ENCODE measurements around the gene METTL21A. TPM values are rescaled to one million over a fixed set of nuclear protein-coding genes. Genes with fewer than 3 reads are reported as not detected.

The METTL21A gene
- total RNA-seq, 1 experiment from 2014 or later = 76.3 TPM

GRCh38 chr2:207633686-207634085 lies 8.5 kb upstream of the METTL21A start:
- H3K9me2 ChIP-seq (replicated peaks; ENCODE audit: insufficient read depth, low read length) = no peaks in the 10 kb centered on the region
- H3K4me2 ChIP-seq (ENCODE audit: low read depth, low read length, poor library complexity, severe bottlenecking) = no peak overlapping the region
- no peaks in the 10 kb centered on the region for H3K4me1 ChIP-seq (ENCODE audit: low read length)
- no peaks in the 10 kb centered on the region for H3K9me3 ChIP-seq (ENCODE audit: low read length)
- no peak overlapping the region for H2AFZ ChIP-seq (ENCODE audit: low read length)
- DNase-seq = no peak
- no peak overlapping the region for H3K4me3 ChIP-seq (ENCODE audit: low read length)
- no peak overlapping the region for H3K27ac ChIP-seq (ENCODE audit: low read length)
- H3K79me2 ChIP-seq (ENCODE audit: low read length) = no peaks in the 10 kb centered on the region
- H4K20me1 ChIP-seq (ENCODE audit: insufficient read depth, low read depth, low read length) = no peaks in the 10 kb centered on the region
- no peaks in the 10 kb centered on the region for H3K27me3 ChIP-seq (ENCODE audit: low read length)
- H3K9ac ChIP-seq (ENCODE audit: low read length) = no peak overlapping the region
- no peaks in the 10 kb centered on the region for H3K36me3 ChIP-seq (ENCODE audit: insufficient read depth, low read length)

- Histone ChIP-seq H3K9ac (ENCODE audit: low read length) (no peak overlapping the region), H3K9me2 (replicated peaks; ENCODE audit: insufficient read depth, low read length) (no peaks in the 10 kb centered on the region), H3K4me1 (ENCODE audit: low read length) (no peaks in the 10 kb centered on the region), H3K4me2 (ENCODE audit: low read depth, low read length, poor library complexity, severe bottlenecking) (no peak overlapping the region), H3K4me3 (ENCODE audit: low read length) (no peak overlapping the region), H3K36me3 (ENCODE audit: insufficient read depth, low read length) (no peaks in the 10 kb centered on the region), H4K20me1 (ENCODE audit: insufficient read depth, low read depth, low read length) (no peaks in the 10 kb centered on the region), H2AFZ (ENCODE audit: low read length) (no peak overlapping the region), H3K9me3 (ENCODE audit: low read length) (no peaks in the 10 kb centered on the region), H3K27me3 (ENCODE audit: low read length) (no peaks in the 10 kb centered on the region), H3K27ac (ENCODE audit: low read length) (no peak overlapping the region), H3K79me2 (ENCODE audit: low read length) (no peaks in the 10 kb centered on the region)
- no peak for DNase-seq
These were observed 7.6 kb upstream of the METTL21A start for GRCh38 chr2:207632575-207633493.

DNA sequence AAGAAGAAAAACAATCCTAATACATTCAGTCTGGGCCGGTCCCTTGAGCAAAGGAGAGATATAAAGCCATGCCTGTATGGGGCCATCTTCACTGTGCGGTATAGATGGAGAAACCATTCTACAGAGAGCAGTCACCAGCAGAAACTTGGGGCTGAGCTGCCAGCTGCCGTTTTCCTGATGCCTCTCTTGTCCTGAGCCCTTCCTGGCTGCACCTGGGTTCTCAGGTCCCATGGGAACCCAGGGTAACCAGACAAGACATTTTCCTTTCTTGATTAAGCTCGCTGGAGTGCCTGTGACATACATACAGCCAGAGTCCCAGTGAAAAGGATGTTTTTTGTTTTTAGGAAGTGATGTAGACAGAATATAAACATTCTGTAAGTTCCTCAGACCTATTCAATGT lies 5.3 kb upstream of the METTL21A start:
- Histone ChIP-seq H2AFZ (ENCODE audit: low read length) (no peak overlapping the region), H3K79me2 (ENCODE audit: low read length) (no peaks in the 10 kb centered on the region), H3K27ac (ENCODE audit: low read length) (no peak overlapping the region), H4K20me1 (ENCODE audit: insufficient read depth, low read depth, low read length) (no peaks in the 10 kb centered on the region), H3K27me3 (ENCODE audit: low read length) (no peaks in the 10 kb centered on the region), H3K4me2 (ENCODE audit: low read depth, low read length, poor library complexity, severe bottlenecking) (no peak overlapping the region), H3K4me3 (ENCODE audit: low read length) (no peak overlapping the region), H3K36me3 (ENCODE audit: insufficient read depth, low read length) (no peaks in the 10 kb centered on the region), H3K9me3 (ENCODE audit: low read length) (no peaks in the 10 kb centered on the region), H3K4me1 (ENCODE audit: low read length) (peaks cover 16% of the 10 kb centered on the region), H3K9ac (ENCODE audit: low read length) (no peak overlapping the region), H3K9me2 (replicated peaks; ENCODE audit: insufficient read depth, low read length) (no peaks in the 10 kb centered on the region)
- DNase-seq = no peak

- Histone ChIP-seq H3K79me2 (ENCODE audit: low read length) (peaks cover 5% of the 10 kb centered on the region; the same call in 1 of the 2 replicates), H3K9me3 (ENCODE audit: low read length) (no peaks in the 10 kb centered on the region), H3K4me1 (ENCODE audit: low read length) (peaks cover 16% of the 10 kb centered on the region), H3K36me3 (ENCODE audit: insufficient read depth, low read length) (no peaks in the 10 kb centered on the region), H3K4me3 (ENCODE audit: low read length) (no peak overlapping the region), H3K27me3 (ENCODE audit: low read length) (no peaks in the 10 kb centered on the region), H4K20me1 (ENCODE audit: insufficient read depth, low read depth, low read length) (no peaks in the 10 kb centered on the region), H3K4me2 (ENCODE audit: low read depth, low read length, poor library complexity, severe bottlenecking) (no peak overlapping the region), H3K9me2 (replicated peaks; ENCODE audit: insufficient read depth, low read length) (no peaks in the 10 kb centered on the region), H3K9ac (ENCODE audit: low read length) (no peak overlapping the region), H2AFZ (ENCODE audit: low read length) (no peak overlapping the region), H3K27ac (ENCODE audit: low read length) (no peak overlapping the region)
- peak; percentile 39 for DNase-seq
These were observed 4.4 kb upstream of the METTL21A start for GRCh38 chr2:207629553-207629952.

GRCh38 chr2:207624185-207625013 lies 795 bp downstream of the METTL21A start:
- Histone ChIP-seq H3K27ac (ENCODE audit: low read length) (peak overlapping the region; percentile 86), H3K9me3 (ENCODE audit: low read length) (no peaks in the 10 kb centered on the region), H3K9me2 (replicated peaks; ENCODE audit: insufficient read depth, low read length) (no peaks in the 10 kb centered on the region), H3K4me3 (ENCODE audit: low read length) (peak overlapping the region; percentile 80), H3K79me2 (ENCODE audit: low read length) (peaks cover 49% of the 10 kb centered on the region), H3K27me3 (ENCODE audit: low read length) (no peaks in the 10 kb centered on the region), H3K4me1 (ENCODE audit: low read length) (peaks cover 61% of the 10 kb centered on the region), H3K4me2 (ENCODE audit: low read depth, low read length, poor library complexity, severe bottlenecking) (peak overlapping the region; percentile 92), H3K36me3 (ENCODE audit: insufficient read depth, low read length) (peaks cover 16% of the 10 kb centered on the region), H4K20me1 (ENCODE audit: insufficient read depth, low read depth, low read length) (no peaks in the 10 kb centered on the region), H3K9ac (ENCODE audit: low read length) (peak overlapping the region; percentile 89), H2AFZ (ENCODE audit: low read length) (peak overlapping the region; percentile 19; the same call in 1 of the 2 replicates)
- peak; percentile 87 for DNase-seq

DNA sequence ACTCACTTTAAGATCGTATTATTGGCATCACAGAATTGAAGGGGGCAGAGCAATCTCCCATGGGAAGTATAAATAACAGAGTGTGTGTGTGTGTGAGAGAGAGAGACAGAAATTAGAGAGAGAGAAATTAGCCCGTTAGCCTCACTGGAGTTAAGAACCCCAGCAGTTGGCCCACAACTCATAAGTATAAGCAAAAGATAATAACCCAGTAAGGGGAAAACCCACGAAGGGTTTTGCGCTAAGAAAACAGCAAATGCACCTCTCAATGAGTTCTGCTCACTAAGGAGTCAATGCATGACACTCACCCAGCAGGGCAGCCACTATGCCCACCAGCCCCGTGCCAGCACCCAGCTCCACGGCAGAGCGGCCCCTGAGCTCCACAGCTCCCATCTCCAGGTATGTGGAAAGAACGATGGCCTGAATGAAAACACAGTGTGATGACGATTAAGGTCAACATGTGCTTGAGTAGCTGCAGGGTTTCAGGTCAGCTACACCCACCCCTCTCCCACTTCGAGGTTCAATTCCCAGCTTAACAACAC lies 3.6 kb downstream of the METTL21A start:
- Histone ChIP-seq H3K36me3 (ENCODE audit: insufficient read depth, low read length) (peaks cover 40% of the 10 kb centered on the region), H4K20me1 (ENCODE audit: insufficient read depth, low read depth, low read length) (no peaks in the 10 kb centered on the region), H3K27ac (ENCODE audit: low read length) (peak overlapping the region; percentile 81), H3K27me3 (ENCODE audit: low read length) (no peaks in the 10 kb centered on the region), H3K9me3 (ENCODE audit: low read length) (no peaks in the 10 kb centered on the region), H3K4me1 (ENCODE audit: low read length) (peaks cover 59% of the 10 kb centered on the region), H3K79me2 (ENCODE audit: low read length) (peaks cover 74% of the 10 kb centered on the region), H3K4me2 (ENCODE audit: low read depth, low read length, poor library complexity, severe bottlenecking) (peak overlapping the region; percentile 61), H3K9me2 (replicated peaks; ENCODE audit: insufficient read depth, low read length) (no peaks in the 10 kb centered on the region), H3K4me3 (ENCODE audit: low read length) (no peak overlapping the region), H3K9ac (ENCODE audit: low read length) (peak overlapping the region; percentile 27), H2AFZ (ENCODE audit: low read length) (no peak overlapping the region)
- DNase-seq = no peak

- peak overlapping the region; percentile 81 for H3K27ac ChIP-seq (ENCODE audit: low read length)
- peak overlapping the region; percentile 40 for H3K4me2 ChIP-seq (ENCODE audit: low read depth, low read length, poor library complexity, severe bottlenecking)
- no peaks in the 10 kb centered on the region for H3K27me3 ChIP-seq (ENCODE audit: low read length)
- no peaks in the 10 kb centered on the region for H4K20me1 ChIP-seq (ENCODE audit: insufficient read depth, low read depth, low read length)
- H3K36me3 ChIP-seq (ENCODE audit: insufficient read depth, low read length) = peaks cover 52% of the 10 kb centered on the region
- H3K4me1 ChIP-seq (ENCODE audit: low read length) = peaks cover 52% of the 10 kb centered on the region
- H3K9me3 ChIP-seq (ENCODE audit: low read length) = no peaks in the 10 kb centered on the region
- no peak overlapping the region for H2AFZ ChIP-seq (ENCODE audit: low read length)
- peak; percentile 81 for DNase-seq
- 0 out of 2 replicates have a peak overlapping the region, but pooled peaks have one; percentile 31 for H3K9ac ChIP-seq (ENCODE audit: low read length)
- peaks cover 78% of the 10 kb centered on the region for H3K79me2 ChIP-seq (ENCODE audit: low read length)
- peak overlapping the region; percentile 39; the same call in 1 of the 2 replicates for H3K4me3 ChIP-seq (ENCODE audit: low read length)
- H3K9me2 ChIP-seq (replicated peaks; ENCODE audit: insufficient read depth, low read length) = no peaks in the 10 kb centered on the region
These were observed 5.4 kb downstream of the METTL21A start for GRCh38 chr2:207619764-207620203.
